Activated B cell treated with CpG ODN at 0.5 μM for 24 hours (primary cell): ENCODE measurements around the gene CUX1. TPM values are rescaled to one million over a fixed set of nuclear protein-coding genes. Genes with fewer than 3 reads are reported as not detected.
"Not testable (repeated sequence)": the region's sequence is repeated elsewhere in the genome, so short reads cannot be mapped to it uniquely, and the experiment has no call there.

Source experiments
- ATAC-seq: fragments of 200-7000 bp; cut with Tn5 transposase; one replicate; pipeline ENCODE4 v1.10.0; 2021; ENCODE audit warnings: low read depth, mild to moderate bottlenecking, moderate library complexity
- CTCF ChIA-PET: fragments of 350-600 bp; sonication (Branson Sonifier 250); formaldehyde crosslinking; loops from one replicate; lab custom pipeline; 2021; ENCODE audit warnings: antibody characterized with exemption; lab: Charles Lee
- POLR2A ChIA-PET: fragments of 350-600 bp; sonication (Branson Sonifier 250); formaldehyde crosslinking; loops from one replicate; lab custom pipeline; 2021; ENCODE audit warnings: antibody characterized with exemption; lab: Charles Lee
- DNase-seq: peaks from one replicate; pipeline ENCODE4 v3.0.0; 2022
- H3K27ac Mint-ChIP-seq: one replicate; pipeline ENCODE4 v1.8.0; 2020; ENCODE audit warnings: mixed read lengths
- H3K27me3 Mint-ChIP-seq: one replicate; pipeline ENCODE4 v1.8.0; 2021; ENCODE audit warnings: mixed read lengths
- H3K36me3 Mint-ChIP-seq: one replicate; pipeline ENCODE4 v1.8.0; 2021; ENCODE audit warnings: low read depth, mixed read lengths
- H3K4me1 Mint-ChIP-seq: one replicate; pipeline ENCODE4 v1.8.0; 2021; ENCODE audit warnings: mixed read lengths
- H3K4me3 Mint-ChIP-seq: one replicate; pipeline ENCODE4 v1.8.0; 2020; ENCODE audit warnings: mild to moderate bottlenecking, mixed read lengths
- H3K9me3 Mint-ChIP-seq: one replicate; pipeline ENCODE4 v1.8.0; 2020; ENCODE audit warnings: mixed read lengths
- CTCF ChIP-seq: fragments of 200-600 bp; IDR thresholded peaks from one replicate; pipeline ENCODE4 v1.8.0; 2022; ENCODE audit warnings: antibody characterized with exemption, mild to moderate bottlenecking
- intact Hi-C: fragments of 100-400 bp; cut with micrococcal nuclease; formaldehyde crosslinking; loops from one replicate; pipeline ENCODE4 v1.15.1; 2024
- total RNA-seq: library from RNA; stranded (reverse); gene quantifications from 2 replicates; pipeline ENCODE4 v1.2.3, GENCODE V29; 2022

CUX1 gene
- total RNA-seq, 1 donor from 2014 or later, result 61.7 TPM

DNA sequence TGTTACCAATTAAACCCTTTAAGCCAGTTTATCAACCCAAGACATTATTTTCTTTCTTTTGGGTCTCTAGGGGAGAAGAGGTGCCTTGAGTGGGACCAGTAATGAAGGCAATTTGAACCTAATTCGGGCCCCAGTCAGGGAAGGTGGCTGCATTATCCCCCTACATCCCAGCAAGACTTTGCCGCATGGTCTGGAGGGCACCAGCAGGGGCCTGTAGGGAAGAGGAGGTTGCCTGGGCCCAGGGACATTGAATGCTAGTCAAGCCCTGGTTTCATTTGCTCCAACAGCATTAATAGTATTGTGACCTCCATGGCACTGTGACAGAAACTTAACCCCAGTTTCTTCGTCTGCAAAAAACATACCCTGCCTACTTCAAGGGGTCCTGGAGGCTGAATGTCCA lies 108.8 kb downstream of the CUX1 start:
- POLR2A ChIA-PET, result no interaction called here
- H3K27ac Mint-ChIP-seq, result no peak overlapping the region
- H3K27me3 Mint-ChIP-seq, result no peaks in the 10 kb centered on the region
- intact Hi-C loops, result no loop called here
- TF ChIP-seq CTCF, result no peak
- no peaks in the 10 kb centered on the region for H3K4me1 Mint-ChIP-seq
- ATAC-seq (no peak), DNase-seq (no peak)
- CTCF ChIA-PET, result no interaction called here
- H3K4me3 Mint-ChIP-seq, result no peak overlapping the region
- H3K9me3 Mint-ChIP-seq, result peaks cover 3% of the 10 kb centered on the region
- H3K36me3 Mint-ChIP-seq, result peaks cover 15% of the 10 kb centered on the region

DNA sequence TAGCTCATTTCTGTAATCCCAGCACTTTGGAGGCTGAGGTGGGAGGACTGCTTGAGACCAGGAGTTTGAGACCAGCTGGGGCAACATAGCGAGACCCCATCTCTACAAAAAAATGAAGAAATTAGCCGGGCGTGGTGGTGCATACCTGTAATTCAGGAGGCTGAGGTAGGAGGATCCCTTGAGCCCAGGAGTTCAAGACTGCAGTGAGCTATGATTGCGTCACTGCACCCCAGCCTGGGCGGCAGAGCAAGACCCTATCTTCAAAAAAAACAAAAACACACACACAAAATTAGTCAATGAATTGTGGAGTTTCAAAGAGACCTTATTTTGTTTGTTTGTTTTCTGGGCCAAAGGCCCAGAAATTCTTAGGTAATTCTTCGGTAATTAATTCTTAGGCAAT lies 110.0 kb downstream of the CUX1 start:
- no peaks in the 10 kb centered on the region for H3K27me3 Mint-ChIP-seq
- H3K27ac Mint-ChIP-seq, result no peak overlapping the region
- ChIA-PET CTCF (no interaction called here), POLR2A (no interaction called here)
- no peaks in the 10 kb centered on the region for H3K4me1 Mint-ChIP-seq
- H3K36me3 Mint-ChIP-seq, result peaks cover 15% of the 10 kb centered on the region
- H3K9me3 Mint-ChIP-seq, result peaks cover 3% of the 10 kb centered on the region
- ATAC-seq (no peak), DNase-seq (no peak)
- intact Hi-C loops, result no loop called here
- H3K4me3 Mint-ChIP-seq, result no peak overlapping the region
- no peak for TF ChIP-seq CTCF

DNA sequence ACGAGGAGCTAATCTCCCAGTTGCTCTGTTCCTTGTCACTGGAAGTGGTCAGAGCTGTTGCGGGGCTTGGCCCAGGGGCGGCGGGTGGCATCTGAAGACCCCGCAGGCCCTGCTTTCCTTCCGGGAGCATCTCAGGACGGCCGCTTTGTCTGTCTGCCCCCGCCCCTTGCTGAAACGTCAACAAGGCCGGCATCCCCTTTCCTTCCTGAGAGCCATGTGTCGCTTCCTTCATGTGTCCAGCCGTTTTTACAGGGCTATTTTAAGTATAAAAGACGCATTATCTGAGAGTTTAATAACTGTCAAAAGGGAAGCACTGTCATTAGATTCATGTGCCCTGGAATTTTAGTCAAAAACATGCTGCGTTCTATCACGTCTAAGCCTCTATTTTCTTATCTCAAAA lies 110.4 kb downstream of the CUX1 start:
- peaks cover 15% of the 10 kb centered on the region for H3K36me3 Mint-ChIP-seq
- POLR2A ChIA-PET, result no interaction called here
- CTCF ChIA-PET, result no interaction called here
- ATAC-seq (no peak), DNase-seq (no peak)
- no peak overlapping the region for H3K27ac Mint-ChIP-seq
- TF ChIP-seq CTCF, result no peak
- intact Hi-C loops, result no loop called here
- peaks cover 3% of the 10 kb centered on the region for H3K4me1 Mint-ChIP-seq
- peaks cover 3% of the 10 kb centered on the region for H3K9me3 Mint-ChIP-seq
- H3K27me3 Mint-ChIP-seq, result no peaks in the 10 kb centered on the region
- no peak overlapping the region for H3K4me3 Mint-ChIP-seq

DNA sequence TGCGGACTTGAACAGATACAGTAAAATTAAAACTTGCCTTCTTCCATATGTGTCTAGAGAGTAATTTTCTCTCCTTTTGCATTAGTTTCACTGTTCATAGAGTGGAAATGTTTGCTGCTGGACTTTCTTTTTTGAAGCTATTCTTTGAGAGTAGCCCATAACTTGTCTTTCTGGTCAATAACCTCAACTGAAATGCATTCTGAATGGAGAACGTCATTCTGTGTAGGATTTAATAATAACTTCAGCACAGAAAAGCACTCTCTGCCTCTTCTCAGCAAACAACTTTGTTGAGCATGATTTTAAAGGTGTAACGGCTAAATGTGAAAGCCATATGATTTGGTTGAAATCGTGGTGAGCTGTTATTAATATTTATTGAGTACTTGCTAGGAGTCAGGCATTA lies 111.8 kb downstream of the CUX1 start:
- no peaks in the 10 kb centered on the region for H3K27me3 Mint-ChIP-seq
- peaks cover 8% of the 10 kb centered on the region for H3K36me3 Mint-ChIP-seq
- peaks cover 17% of the 10 kb centered on the region for H3K4me1 Mint-ChIP-seq
- H3K4me3 Mint-ChIP-seq, result no peak overlapping the region
- intact Hi-C loops, result no loop called here
- ATAC-seq, result no peak
- H3K9me3 Mint-ChIP-seq, result peaks cover 3% of the 10 kb centered on the region
- no peak overlapping the region for H3K27ac Mint-ChIP-seq
- TF ChIP-seq CTCF, result no peak
- POLR2A ChIA-PET, result no interaction called here
- DNase-seq, result no peak
- CTCF ChIA-PET, result no interaction called here

- H3K27me3 Mint-ChIP-seq, CTCF ChIA-PET, H3K36me3 Mint-ChIP-seq, DNase-seq, H3K9me3 Mint-ChIP-seq, H3K27ac Mint-ChIP-seq, intact Hi-C loops, ATAC-seq, POLR2A ChIA-PET, H3K4me3 Mint-ChIP-seq: not testable (repeated sequence)
- peaks cover 23% of the 10 kb centered on the region for H3K4me1 Mint-ChIP-seq
Observed at GRCh38 chr7:101929911-101930310, 112.5 kb downstream of the CUX1 start.

DNA sequence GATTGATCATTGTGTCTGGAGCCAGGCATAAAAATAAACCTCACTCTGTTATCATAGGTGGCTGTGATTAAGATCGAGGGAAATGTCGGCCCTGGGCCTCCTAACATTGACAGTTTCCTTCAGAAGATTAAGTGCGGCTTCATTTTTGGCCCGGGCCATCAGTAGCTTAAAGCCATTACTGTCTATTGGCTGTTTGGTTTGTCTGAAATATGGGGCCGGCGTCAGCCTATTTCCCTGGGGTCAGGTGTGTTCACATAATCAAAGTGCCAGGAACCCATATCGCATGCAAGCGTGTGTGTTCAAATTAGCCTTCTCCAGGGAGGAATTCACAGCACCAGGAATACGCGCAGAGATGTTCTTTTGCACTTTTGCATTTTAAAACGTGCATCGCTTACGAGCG lies 114.7 kb downstream of the CUX1 start:
- ATAC-seq (no peak), DNase-seq (no peak)
- POLR2A ChIA-PET, result no interaction called here
- H3K27ac Mint-ChIP-seq, result no peak overlapping the region
- no peak overlapping the region for H3K4me3 Mint-ChIP-seq
- TF ChIP-seq CTCF, result no peak
- H3K27me3 Mint-ChIP-seq, result no peaks in the 10 kb centered on the region
- H3K4me1 Mint-ChIP-seq, result peaks cover 44% of the 10 kb centered on the region
- CTCF ChIA-PET, result no interaction called here
- H3K9me3 Mint-ChIP-seq, result peaks cover 3% of the 10 kb centered on the region
- intact Hi-C loops, result no loop called here
- H3K36me3 Mint-ChIP-seq, result peaks cover 7% of the 10 kb centered on the region
